ENCODE results near the gene ADCY9. TPM values are rescaled to one million over a fixed set of nuclear protein-coding genes. Genes with fewer than 3 reads are reported as not detected.

ADCY9 gene
- total and polyA plus RNA-seq, 2 experiments from 2014 or later: 2.2 to 18.3 TPM

GRCh38 chr16:4021916-4022315, 94.3 kb downstream of the ADCY9 start:
- no peak overlapping the region for H3K4me2 ChIP-seq
- H3K9me3 Mint-ChIP-seq: no peaks in the 10 kb centered on the region; the same call in 2 of the 3 replicates
- no peak overlapping the region for H3K4me3 ChIP-seq
- no peak overlapping the region for H3K4me3 Mint-ChIP-seq
- DNase-seq (ENCODE audit: low spot score): no peak
- no peak overlapping the region for H2AFZ ChIP-seq
- H4K20me1 ChIP-seq (replicated peaks; ENCODE audit: insufficient read depth): no peaks in the 10 kb centered on the region; the same call in 1 of the 2 replicates
- no peaks in the 10 kb centered on the region for H3K79me2 ChIP-seq (replicated peaks; ENCODE audit: insufficient read depth)
- 0 out of 3 replicates have a peak, but pooled peaks cover 3% of the 10 kb centered on the region for H3K36me3 Mint-ChIP-seq (ENCODE audit: low read depth)
- no peak for TF ChIP-seq STAT1 (IDR thresholded peaks at IDR 0.05; ENCODE audit: unreplicated experiment)
- TF ChIP-seq, protein P1, sequence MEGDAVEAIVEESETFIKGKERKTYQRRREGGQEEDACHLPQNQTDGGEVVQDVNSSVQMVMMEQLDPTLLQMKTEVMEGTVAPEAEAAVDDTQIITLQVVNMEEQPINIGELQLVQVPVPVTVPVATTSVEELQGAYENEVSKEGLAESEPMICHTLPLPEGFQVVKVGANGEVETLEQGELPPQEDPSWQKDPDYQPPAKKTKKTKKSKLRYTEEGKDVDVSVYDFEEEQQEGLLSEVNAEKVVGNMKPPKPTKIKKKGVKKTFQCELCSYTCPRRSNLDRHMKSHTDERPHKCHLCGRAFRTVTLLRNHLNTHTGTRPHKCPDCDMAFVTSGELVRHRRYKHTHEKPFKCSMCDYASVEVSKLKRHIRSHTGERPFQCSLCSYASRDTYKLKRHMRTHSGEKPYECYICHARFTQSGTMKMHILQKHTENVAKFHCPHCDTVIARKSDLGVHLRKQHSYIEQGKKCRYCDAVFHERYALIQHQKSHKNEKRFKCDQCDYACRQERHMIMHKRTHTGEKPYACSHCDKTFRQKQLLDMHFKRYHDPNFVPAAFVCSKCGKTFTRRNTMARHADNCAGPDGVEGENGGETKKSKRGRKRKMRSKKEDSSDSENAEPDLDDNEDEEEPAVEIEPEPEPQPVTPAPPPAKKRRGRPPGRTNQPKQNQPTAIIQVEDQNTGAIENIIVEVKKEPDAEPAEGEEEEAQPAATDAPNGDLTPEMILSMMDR (conservative IDR thresholded peaks at IDR 0.05; ENCODE audit: low read depth in 2 of 2): no peak
- TF ChIP-seq ZNF331 (CRISPR knock-in tag; IDR thresholded peaks at IDR 0.05; ENCODE audit: low read depth): no peak
- no peak for TF ChIP-seq NANOG (IDR thresholded peaks at IDR 0.05; ENCODE audit: borderline replicate concordance)
- no peak for TF ChIP-seq REST (IDR thresholded peaks at IDR 0.05; ENCODE audit: unreplicated experiment)
- no peak for TF ChIP-seq POLR2AphosphoS5 (IDR thresholded peaks at IDR 0.05; ENCODE audit: low read depth)
- TF ChIP-seq CREB1 (CRISPR knock-in tag; IDR thresholded peaks at IDR 0.05; ENCODE audit: low read depth): no peak
- TF ChIP-seq EZH2phosphoT487 (IDR thresholded peaks at IDR 0.05; ENCODE audit: unreplicated experiment): no peak
- no peak for TF ChIP-seq ZNF114 (CRISPR knock-in tag; IDR thresholded peaks at IDR 0.05)
- no peak for TF ChIP-seq EZH2 (IDR thresholded peaks at IDR 0.05; ENCODE audit: low read depth, unreplicated experiment)
- TF ChIP-seq JUNB (IDR thresholded peaks at IDR 0.05; ENCODE audit: unreplicated experiment): no peak
- no peak for TF ChIP-seq ETS1 (IDR thresholded peaks at IDR 0.05)
- TF ChIP-seq, protein P2, sequence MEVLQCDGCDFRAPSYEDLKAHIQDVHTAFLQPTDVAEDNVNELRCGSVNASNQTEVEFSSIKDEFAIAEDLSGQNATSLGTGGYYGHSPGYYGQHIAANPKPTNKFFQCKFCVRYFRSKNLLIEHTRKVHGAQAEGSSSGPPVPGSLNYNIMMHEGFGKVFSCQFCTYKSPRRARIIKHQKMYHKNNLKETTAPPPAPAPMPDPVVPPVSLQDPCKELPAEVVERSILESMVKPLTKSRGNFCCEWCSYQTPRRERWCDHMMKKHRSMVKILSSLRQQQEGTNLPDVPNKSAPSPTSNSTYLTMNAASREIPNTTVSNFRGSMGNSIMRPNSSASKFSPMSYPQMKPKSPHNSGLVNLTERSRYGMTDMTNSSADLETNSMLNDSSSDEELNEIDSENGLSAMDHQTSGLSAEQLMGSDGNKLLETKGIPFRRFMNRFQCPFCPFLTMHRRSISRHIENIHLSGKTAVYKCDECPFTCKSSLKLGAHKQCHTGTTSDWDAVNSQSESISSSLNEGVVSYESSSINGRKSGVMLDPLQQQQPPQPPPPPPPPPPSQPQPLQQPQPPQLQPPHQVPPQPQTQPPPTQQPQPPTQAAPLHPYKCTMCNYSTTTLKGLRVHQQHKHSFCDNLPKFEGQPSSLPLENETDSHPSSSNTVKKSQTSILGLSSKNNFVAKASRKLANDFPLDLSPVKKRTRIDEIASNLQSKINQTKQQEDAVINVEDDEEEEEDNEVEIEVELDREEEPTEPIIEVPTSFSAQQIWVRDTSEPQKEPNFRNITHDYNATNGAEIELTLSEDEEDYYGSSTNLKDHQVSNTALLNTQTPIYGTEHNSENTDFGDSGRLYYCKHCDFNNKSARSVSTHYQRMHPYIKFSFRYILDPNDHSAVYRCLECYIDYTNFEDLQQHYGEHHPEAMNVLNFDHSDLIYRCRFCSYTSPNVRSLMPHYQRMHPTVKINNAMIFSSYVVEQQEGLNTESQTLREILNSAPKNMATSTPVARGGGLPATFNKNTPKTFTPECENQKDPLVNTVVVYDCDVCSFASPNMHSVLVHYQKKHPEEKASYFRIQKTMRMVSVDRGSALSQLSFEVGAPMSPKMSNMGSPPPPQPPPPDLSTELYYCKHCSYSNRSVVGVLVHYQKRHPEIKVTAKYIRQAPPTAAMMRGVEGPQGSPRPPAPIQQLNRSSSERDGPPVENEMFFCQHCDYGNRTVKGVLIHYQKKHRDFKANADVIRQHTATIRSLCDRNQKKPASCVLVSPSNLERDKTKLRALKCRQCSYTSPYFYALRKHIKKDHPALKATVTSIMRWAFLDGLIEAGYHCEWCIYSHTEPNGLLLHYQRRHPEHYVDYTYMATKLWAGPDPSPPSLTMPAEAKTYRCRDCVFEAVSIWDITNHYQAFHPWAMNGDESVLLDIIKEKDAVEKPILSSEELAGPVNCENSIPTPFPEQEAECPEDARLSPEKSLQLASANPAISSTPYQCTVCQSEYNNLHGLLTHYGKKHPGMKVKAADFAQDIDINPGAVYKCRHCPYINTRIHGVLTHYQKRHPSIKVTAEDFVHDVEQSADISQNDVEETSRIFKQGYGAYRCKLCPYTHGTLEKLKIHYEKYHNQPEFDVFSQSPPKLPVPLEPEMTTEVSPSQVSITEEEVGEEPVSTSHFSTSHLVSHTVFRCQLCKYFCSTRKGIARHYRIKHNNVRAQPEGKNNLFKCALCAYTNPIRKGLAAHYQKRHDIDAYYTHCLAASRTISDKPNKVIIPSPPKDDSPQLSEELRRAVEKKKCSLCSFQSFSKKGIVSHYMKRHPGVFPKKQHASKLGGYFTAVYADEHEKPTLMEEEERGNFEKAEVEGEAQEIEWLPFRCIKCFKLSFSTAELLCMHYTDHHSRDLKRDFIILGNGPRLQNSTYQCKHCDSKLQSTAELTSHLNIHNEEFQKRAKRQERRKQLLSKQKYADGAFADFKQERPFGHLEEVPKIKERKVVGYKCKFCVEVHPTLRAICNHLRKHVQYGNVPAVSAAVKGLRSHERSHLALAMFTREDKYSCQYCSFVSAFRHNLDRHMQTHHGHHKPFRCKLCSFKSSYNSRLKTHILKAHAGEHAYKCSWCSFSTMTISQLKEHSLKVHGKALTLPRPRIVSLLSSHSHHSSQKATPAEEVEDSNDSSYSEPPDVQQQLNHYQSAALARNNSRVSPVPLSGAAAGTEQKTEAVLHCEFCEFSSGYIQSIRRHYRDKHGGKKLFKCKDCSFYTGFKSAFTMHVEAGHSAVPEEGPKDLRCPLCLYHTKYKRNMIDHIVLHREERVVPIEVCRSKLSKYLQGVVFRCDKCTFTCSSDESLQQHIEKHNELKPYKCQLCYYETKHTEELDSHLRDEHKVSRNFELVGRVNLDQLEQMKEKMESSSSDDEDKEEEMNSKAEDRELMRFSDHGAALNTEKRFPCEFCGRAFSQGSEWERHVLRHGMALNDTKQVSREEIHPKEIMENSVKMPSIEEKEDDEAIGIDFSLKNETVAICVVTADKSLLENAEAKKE (CRISPR knock-in tag; IDR thresholded peaks at IDR 0.05): no peak
- H3K27me3 Mint-ChIP-seq (ENCODE audit: insufficient read depth, low read depth, poor library complexity): peaks cover 10% of the 10 kb centered on the region
- no peaks in the 10 kb centered on the region for H3K9me2 ChIP-seq (ENCODE audit: insufficient read depth)
- H3K4me1 Mint-ChIP-seq: peaks cover 9% of the 10 kb centered on the region
- no peaks in the 10 kb centered on the region for H3K27me3 ChIP-seq (ENCODE audit: insufficient read depth)
- no peak overlapping the region for H3K27ac Mint-ChIP-seq
- no peaks in the 10 kb centered on the region for H3F3A ChIP-seq (replicated peaks; ENCODE audit: low read depth)
- 0 out of 2 replicates have a peak overlapping the region, but pooled peaks have one; percentile 59 for H3K27ac ChIP-seq (ENCODE audit: low read depth)
- no peak for ATAC-seq
- H3K4me1 ChIP-seq (ENCODE audit: insufficient read depth): peaks cover 12% of the 10 kb centered on the region
- no peaks in the 10 kb centered on the region for H3K36me3 ChIP-seq (ENCODE audit: insufficient read depth)

All from GM23338 (cell line).